Astrocyte (in vitro differentiated cells and primary cell): ENCODE measurements around the gene EVA1B. TPM values are rescaled to one million over a fixed set of nuclear protein-coding genes. Genes with fewer than 3 reads are reported as not detected.

Source experiments
- DNase-seq: peaks from one replicate; pipeline ENCODE4 v3.0.0-alpha.2; 2010; ENCODE audit warnings: low read depth
- FAIRE-seq: peaks from 2 replicates; lab custom pipeline; 2011; peaks lifted over from hg19 to GRCh38; lab: Jason Lieb, UNC
- H2AFZ ChIP-seq: 2 replicates; pipeline ENCODE4 v1.6.0; 2012; ENCODE audit warnings: low read depth, low read length, inconsistent platforms
- H3K27ac ChIP-seq: 2 replicates; pipeline ENCODE4 v1.5.1; 2011; ENCODE audit warnings: low read depth, low read length, inconsistent platforms
- H3K27me3 ChIP-seq: 2 replicates; pipeline ENCODE4 v1.6.0; 2011; ENCODE audit warnings: low read length, inconsistent platforms; ENCODE audit not compliant: insufficient read depth
- H3K36me3 ChIP-seq: 2 replicates; pipeline ENCODE4 v1.5.1; 2011; ENCODE audit warnings: low read length, inconsistent platforms; ENCODE audit not compliant: insufficient read depth
- H3K4me1 ChIP-seq: 2 replicates; pipeline ENCODE4 v1.5.1; 2011; ENCODE audit warnings: low read length, inconsistent platforms; ENCODE audit not compliant: insufficient read depth
- H3K4me2 ChIP-seq: 2 replicates; pipeline ENCODE4 v1.6.0; 2012; ENCODE audit warnings: low read length, inconsistent platforms
- H3K4me3 ChIP-seq: 2 replicates; pipeline ENCODE4 v1.5.1; 2011; ENCODE audit warnings: low read depth, mild to moderate bottlenecking, low read length, inconsistent platforms; ENCODE audit not compliant: insufficient read depth
- H3K79me2 ChIP-seq: 2 replicates; pipeline ENCODE4 v1.6.0; 2012; ENCODE audit warnings: mild to moderate bottlenecking, low read length, inconsistent platforms; ENCODE audit not compliant: insufficient read depth
- H3K9ac ChIP-seq: 2 replicates; pipeline ENCODE4 v1.6.0; 2012; ENCODE audit warnings: mild to moderate bottlenecking, low read length, inconsistent platforms
- H3K9me3 ChIP-seq: 2 replicates; pipeline ENCODE4 v1.5.1; 2012; ENCODE audit warnings: low read depth, mild to moderate bottlenecking, low read length, inconsistent platforms; ENCODE audit not compliant: insufficient read depth
- H4K20me1 ChIP-seq: 2 replicates; pipeline ENCODE4 v1.6.0; 2012; ENCODE audit warnings: low read length, inconsistent platforms; ENCODE audit not compliant: insufficient read depth
- H3K27ac Mint-ChIP-seq: one replicate; pipeline ENCODE4 v1.8.0; 2021; ENCODE audit warnings: mild to moderate bottlenecking, mixed read lengths; ENCODE audit not compliant: unreplicated experiment
- H3K27me3 Mint-ChIP-seq: one replicate; pipeline ENCODE4 v1.8.0; 2021; ENCODE audit warnings: low read depth, mixed read lengths; ENCODE audit not compliant: unreplicated experiment
- H3K36me3 Mint-ChIP-seq: one replicate; pipeline ENCODE4 v1.8.0; 2021; ENCODE audit warnings: low read depth, mixed read lengths; ENCODE audit not compliant: unreplicated experiment
- H3K4me1 Mint-ChIP-seq: one replicate; pipeline ENCODE4 v1.8.0; 2021; ENCODE audit warnings: low read depth, mixed read lengths; ENCODE audit not compliant: unreplicated experiment
- H3K4me3 Mint-ChIP-seq: one replicate; pipeline ENCODE4 v1.8.0; 2021; ENCODE audit warnings: mild to moderate bottlenecking, moderate library complexity, mixed read lengths; ENCODE audit not compliant: unreplicated experiment
- H3K9me3 Mint-ChIP-seq: one replicate; pipeline ENCODE4 v1.8.0; 2021; ENCODE audit warnings: mild to moderate bottlenecking, mixed read lengths; ENCODE audit not compliant: unreplicated experiment
- EZH2 ChIP-seq: IDR thresholded peaks from 2 replicates; pipeline ENCODE4 v1.6.1; 2012; ENCODE audit warnings: mild to moderate bottlenecking, low read length, inconsistent platforms; ENCODE audit not compliant: insufficient read depth
- total RNA-seq: library from RNA; stranded (reverse); gene quantifications from 2 replicates; pipeline ENCODE4 v1.2.1, GENCODE V29; 2021
- TF ChIP-seq, protein P1 (sequence below): IDR thresholded peaks from 2 replicates; pipeline ENCODE4 v1.5.1; 2011; ENCODE audit warnings: low read depth, mild to moderate bottlenecking, inconsistent platforms, low read length, moderate library complexity; ENCODE audit not compliant: insufficient read depth

Gene EVA1B
- total RNA-seq, 1 donor from 2014 or later, result 57.3 TPM

DNA sequence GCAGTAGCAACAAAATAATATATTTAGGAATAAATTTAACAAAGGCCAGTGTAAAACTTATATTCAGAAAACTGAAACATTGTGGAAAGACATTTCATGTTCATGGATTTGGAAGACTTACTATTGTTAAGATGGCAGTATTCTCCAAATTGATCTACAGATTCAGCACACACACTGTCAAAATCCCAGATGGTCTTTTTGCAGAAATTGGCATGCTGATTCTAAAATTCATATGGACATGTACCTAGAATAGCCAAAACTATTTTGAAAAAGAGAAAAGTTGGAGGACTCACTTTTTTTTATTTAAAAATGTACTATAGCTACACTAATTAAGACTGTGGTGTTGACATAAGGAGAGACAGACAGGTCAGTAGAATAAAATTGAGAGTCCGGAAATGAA is 49.2 kb downstream of the EVA1B start:
- Histone ChIP-seq H3K4me1 (no peaks in the 10 kb centered on the region), H3K27ac (no peak overlapping the region), H3K27me3 (no peaks in the 10 kb centered on the region), H3K9ac (no peak overlapping the region), H3K4me3 (no peak overlapping the region), H2AFZ (no peak overlapping the region), H3K4me2 (no peak overlapping the region), H4K20me1 (peaks cover 51% of the 10 kb centered on the region), H3K79me2 (peaks cover 76% of the 10 kb centered on the region), H3K9me3 (no peaks in the 10 kb centered on the region), H3K36me3 (peaks cover 18% of the 10 kb centered on the region)
- no peak for TF ChIP-seq EZH2
- TF ChIP-seq, protein P1, sequence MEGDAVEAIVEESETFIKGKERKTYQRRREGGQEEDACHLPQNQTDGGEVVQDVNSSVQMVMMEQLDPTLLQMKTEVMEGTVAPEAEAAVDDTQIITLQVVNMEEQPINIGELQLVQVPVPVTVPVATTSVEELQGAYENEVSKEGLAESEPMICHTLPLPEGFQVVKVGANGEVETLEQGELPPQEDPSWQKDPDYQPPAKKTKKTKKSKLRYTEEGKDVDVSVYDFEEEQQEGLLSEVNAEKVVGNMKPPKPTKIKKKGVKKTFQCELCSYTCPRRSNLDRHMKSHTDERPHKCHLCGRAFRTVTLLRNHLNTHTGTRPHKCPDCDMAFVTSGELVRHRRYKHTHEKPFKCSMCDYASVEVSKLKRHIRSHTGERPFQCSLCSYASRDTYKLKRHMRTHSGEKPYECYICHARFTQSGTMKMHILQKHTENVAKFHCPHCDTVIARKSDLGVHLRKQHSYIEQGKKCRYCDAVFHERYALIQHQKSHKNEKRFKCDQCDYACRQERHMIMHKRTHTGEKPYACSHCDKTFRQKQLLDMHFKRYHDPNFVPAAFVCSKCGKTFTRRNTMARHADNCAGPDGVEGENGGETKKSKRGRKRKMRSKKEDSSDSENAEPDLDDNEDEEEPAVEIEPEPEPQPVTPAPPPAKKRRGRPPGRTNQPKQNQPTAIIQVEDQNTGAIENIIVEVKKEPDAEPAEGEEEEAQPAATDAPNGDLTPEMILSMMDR, result no peak
- DNase-seq (no peak), FAIRE-seq (no peak)
- no peak overlapping the region for H3K27ac Mint-ChIP-seq
- H3K4me1 Mint-ChIP-seq, result peaks cover 7% of the 10 kb centered on the region
- H3K27me3 Mint-ChIP-seq, result no peaks in the 10 kb centered on the region
- no peak overlapping the region for H3K4me3 Mint-ChIP-seq
- H3K9me3 Mint-ChIP-seq, result no peaks in the 10 kb centered on the region
- peaks cover 9% of the 10 kb centered on the region for H3K36me3 Mint-ChIP-seq

DNA sequence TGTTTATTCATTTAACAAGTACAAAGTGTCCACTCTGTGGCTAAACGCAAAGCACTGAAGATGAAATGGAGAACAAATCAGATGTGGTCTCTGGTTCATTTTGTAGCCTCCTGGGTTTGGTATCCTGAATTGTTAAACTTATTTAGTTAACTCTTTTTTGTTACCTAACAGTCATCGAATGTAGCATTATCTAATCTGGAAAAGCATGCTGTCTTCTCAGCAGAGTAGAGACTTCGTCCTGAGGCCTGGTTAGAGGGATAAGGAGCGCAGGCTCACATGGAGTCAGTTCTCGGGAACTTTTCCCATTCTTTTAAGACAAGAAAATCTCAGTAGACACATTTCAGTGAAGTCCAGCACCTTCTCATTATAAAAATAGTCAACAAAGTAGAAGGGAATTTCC is 50.4 kb downstream of the EVA1B start:
- Mint-ChIP-seq H3K36me3 (peaks cover 13% of the 10 kb centered on the region), H3K9me3 (no peaks in the 10 kb centered on the region), H3K4me1 (peaks cover 11% of the 10 kb centered on the region), H3K27ac (no peak overlapping the region), H3K27me3 (no peaks in the 10 kb centered on the region), H3K4me3 (no peak overlapping the region)
- no peak overlapping the region for H3K27ac ChIP-seq
- H3K36me3 ChIP-seq, result peaks cover 18% of the 10 kb centered on the region
- no peak overlapping the region for H3K4me2 ChIP-seq
- no peak overlapping the region for H3K4me3 ChIP-seq
- H3K79me2 ChIP-seq, result peaks cover 77% of the 10 kb centered on the region
- no peaks in the 10 kb centered on the region for H3K9me3 ChIP-seq
- H4K20me1 ChIP-seq, result peaks cover 55% of the 10 kb centered on the region
- H3K27me3 ChIP-seq, result no peaks in the 10 kb centered on the region
- DNase-seq, result no peak
- H2AFZ ChIP-seq, result no peak overlapping the region
- no peak for TF ChIP-seq EZH2
- TF ChIP-seq, protein P1, result no peak
- H3K9ac ChIP-seq, result no peak overlapping the region
- H3K4me1 ChIP-seq, result no peaks in the 10 kb centered on the region
- no peak for FAIRE-seq

Other genes starting within 250 kb of the EVA1B start
- 0.38 and 0.39 TPM in 2 replicates for gene TEKT2, start 239.6 kb downstream of the EVA1B start, total RNA-seq
- 28.7 and 32.2 TPM in 2 replicates for gene ADPRS, start 234.8 kb downstream of the EVA1B start, total RNA-seq
- gene COL8A2, start 198.4 kb downstream of the EVA1B start, total RNA-seq, result 3.4 and 10.8 TPM in 2 replicates
- 87.1 and 87.6 TPM in 2 replicates for gene TRAPPC3, start 174.2 kb downstream of the EVA1B start, total RNA-seq
- gene MAP7D1, start 167.5 kb downstream of the EVA1B start, total RNA-seq, result 259 and 271 TPM in 2 replicates
- gene THRAP3, start 99.2 kb downstream of the EVA1B start, total RNA-seq, result 109 and 110 TPM in 2 replicates
- gene SH3D21, start 17.3 kb downstream of the EVA1B start, total RNA-seq, result 13.6 and 16.3 TPM in 2 replicates
- gene STK40, start 62.3 kb upstream of the EVA1B start, total RNA-seq, result 69.6 and 71.1 TPM in 2 replicates
- 48.9 and 53.5 TPM in 2 replicates for gene LSM10, start 74.3 kb upstream of the EVA1B start, total RNA-seq
- gene OSCP1, start 126.8 kb upstream of the EVA1B start, total RNA-seq, result 4.2 and 6.3 TPM in 2 replicates
- gene MRPS15, start 140.7 kb upstream of the EVA1B start, total RNA-seq, result 66.0 and 70.9 TPM in 2 replicates
- gene CSF3R, start 159.3 kb upstream of the EVA1B start, total RNA-seq, result 0.20 and 0.22 TPM in 2 replicates